Caco-2 (cell line): Measurements from ENCODE around the gene DLEC1. TPM values are rescaled to one million over a fixed set of nuclear protein-coding genes. Genes with fewer than 3 reads are reported as not detected.

Source experiments
- BruUV-seq: library from RNA; stranded (reverse); fragments of 400-500 nt; replicated peaks from 2 replicates; lab custom pipeline; 2021; lab: Mats Ljungman, UMichigan
- CTCF ChIA-PET: fragments of 300-600 bp; sonication (Branson Sonifier 250); formaldehyde crosslinking; loops from one replicate; lab custom pipeline; 2022; ENCODE audit warnings: antibody characterized with exemption; lab: Charles Lee
- POLR2A ChIA-PET: fragments of 300-600 bp; sonication (Branson Sonifier 250); formaldehyde crosslinking; loops from one replicate; lab custom pipeline; 2022; ENCODE audit warnings: antibody characterized with exemption; lab: Charles Lee
- DNase-seq, 2 experiments: peaks; one replicate each; pipeline versions ENCODE4 v3.0.0 to v3.0.0-alpha.2; 2020 to 2022
- H3K27me3 ChIP-seq: replicated peaks from 2 replicates; pipeline ENCODE4 v1.6.0; 2011; ENCODE audit warnings: low read length; ENCODE audit not compliant: control insufficient read depth, insufficient read depth
- H3K36me3 ChIP-seq: 2 replicates; pipeline ENCODE4 v1.5.1; 2011; ENCODE audit warnings: low read length; ENCODE audit not compliant: control insufficient read depth, insufficient read depth
- H3K4me1 ChIP-seq: fragments of 250-450 bp; sonication (Bioruptor Pico); 2 replicates; pipeline ENCODE4 v1.5.1; 2020; ENCODE audit warnings: mild to moderate bottlenecking
- H3K4me3 ChIP-seq: 2 replicates; pipeline ENCODE4 v1.5.1; 2011; ENCODE audit warnings: low read depth, mild to moderate bottlenecking, control low read depth, low read length
- H3K9me3 ChIP-seq: fragments of 250-450 bp; sonication (Bioruptor Pico); 2 replicates; pipeline ENCODE4 v1.5.1; 2020; ENCODE audit warnings: mild to moderate bottlenecking, moderate library complexity
- H3K27ac Mint-ChIP-seq: one replicate; pipeline ENCODE4 v1.8.0; 2022; ENCODE audit warnings: mixed read lengths; ENCODE audit not compliant: unreplicated experiment
- H3K27me3 Mint-ChIP-seq: one replicate; pipeline ENCODE4 v1.8.0; 2022; ENCODE audit warnings: mixed read lengths; ENCODE audit not compliant: insufficient read depth, unreplicated experiment
- H3K36me3 Mint-ChIP-seq: one replicate; pipeline ENCODE4 v1.8.0; 2022; ENCODE audit warnings: mild to moderate bottlenecking, mixed read lengths; ENCODE audit not compliant: insufficient read depth, unreplicated experiment
- H3K4me1 Mint-ChIP-seq: one replicate; pipeline ENCODE4 v1.8.0; 2022; ENCODE audit warnings: low read depth, mixed read lengths; ENCODE audit not compliant: unreplicated experiment
- H3K4me3 Mint-ChIP-seq: one replicate; pipeline ENCODE4 v1.8.0; 2022; ENCODE audit warnings: mild to moderate bottlenecking, moderate library complexity, mixed read lengths; ENCODE audit not compliant: unreplicated experiment
- H3K9me3 Mint-ChIP-seq: one replicate; pipeline ENCODE4 v1.8.0; 2022; ENCODE audit warnings: mixed read lengths; ENCODE audit not compliant: unreplicated experiment
- intact Hi-C: fragments of 100-400 bp; cut with micrococcal nuclease; formaldehyde crosslinking; loops from one replicate; pipeline ENCODE4 v1.10.0; 2022; ENCODE audit not compliant: unreplicated experiment
- total RNA-seq: library from RNA; stranded (reverse); gene quantifications from 2 replicates; pipeline ENCODE4 v1.2.3, GENCODE V29; 2022
- TF ChIP-seq, protein P1 (sequence below), 2 experiments: fragments of 200-600 bp in 1 of 2; IDR thresholded peaks; 1 replicate in 1 of 2; 2 replicates in 1 of 2; pipeline versions ENCODE4 v1.5.1 to v1.8.0; 2011 to 2022; ENCODE audit warnings: antibody characterized with exemption in 1 of 2, control low read depth in 1 of 2, inconsistent platforms in 1 of 2, low read depth in 1 of 2, low read length in 1 of 2, mild to moderate bottlenecking in 1 of 2, moderate library complexity in 1 of 2; ENCODE audit not compliant: insufficient read depth in 1 of 2, severe bottlenecking in 1 of 2, unreplicated experiment in 1 of 2

DLEC1 gene
- total RNA-seq, 1 experiment from 2014 or later = 0.11 TPM

GRCh38 chr3:38039899-38040261, 872 bp downstream of the DLEC1 start:
- peak in 1 of 2 experiments; percentile 63 for DNase-seq
- TF ChIP-seq, protein P1, sequence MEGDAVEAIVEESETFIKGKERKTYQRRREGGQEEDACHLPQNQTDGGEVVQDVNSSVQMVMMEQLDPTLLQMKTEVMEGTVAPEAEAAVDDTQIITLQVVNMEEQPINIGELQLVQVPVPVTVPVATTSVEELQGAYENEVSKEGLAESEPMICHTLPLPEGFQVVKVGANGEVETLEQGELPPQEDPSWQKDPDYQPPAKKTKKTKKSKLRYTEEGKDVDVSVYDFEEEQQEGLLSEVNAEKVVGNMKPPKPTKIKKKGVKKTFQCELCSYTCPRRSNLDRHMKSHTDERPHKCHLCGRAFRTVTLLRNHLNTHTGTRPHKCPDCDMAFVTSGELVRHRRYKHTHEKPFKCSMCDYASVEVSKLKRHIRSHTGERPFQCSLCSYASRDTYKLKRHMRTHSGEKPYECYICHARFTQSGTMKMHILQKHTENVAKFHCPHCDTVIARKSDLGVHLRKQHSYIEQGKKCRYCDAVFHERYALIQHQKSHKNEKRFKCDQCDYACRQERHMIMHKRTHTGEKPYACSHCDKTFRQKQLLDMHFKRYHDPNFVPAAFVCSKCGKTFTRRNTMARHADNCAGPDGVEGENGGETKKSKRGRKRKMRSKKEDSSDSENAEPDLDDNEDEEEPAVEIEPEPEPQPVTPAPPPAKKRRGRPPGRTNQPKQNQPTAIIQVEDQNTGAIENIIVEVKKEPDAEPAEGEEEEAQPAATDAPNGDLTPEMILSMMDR (IDR thresholded peaks at IDR 0.05; ENCODE audit: insufficient read depth in 1 of 2, low read depth in 1 of 2, low read length in 1 of 2, severe bottlenecking in 1 of 2, unreplicated experiment in 1 of 2) = peak in 1 of 2 experiments; percentile 47
- peak overlapping the region; percentile 58 for H3K4me3 ChIP-seq
- H3K36me3 Mint-ChIP-seq = peaks cover 7% of the 10 kb centered on the region
- H3K4me1 ChIP-seq = no peaks in the 10 kb centered on the region
- intact Hi-C loops = loop anchor here (1.0 kb wide), 2 partner anchors 36 to 66 kb away; no protein-coding TSS in a partner anchor
- H3K27me3 ChIP-seq = no peaks in the 10 kb centered on the region
- H3K27ac Mint-ChIP-seq = no peak overlapping the region
- H3K36me3 ChIP-seq = no peaks in the 10 kb centered on the region
- ChIA-PET CTCF (interaction anchor here (0.7 to 2.0 kb wide), 5 partner anchors 28 to 97 kb away, joined by 3 to 10 read pairs (median 5); partner anchors contain the start of gene ACAA1), POLR2A (interaction anchor here (1.0 kb wide), 1 partner anchor 67 kb away, joined by 3 read pairs; no protein-coding TSS in a partner anchor)
- no peaks in the 10 kb centered on the region for H3K27me3 Mint-ChIP-seq
- no TSS peak for BruUV-seq
- H3K9me3 ChIP-seq = no peaks in the 10 kb centered on the region
- peaks cover 13% of the 10 kb centered on the region for H3K4me1 Mint-ChIP-seq
- H3K9me3 Mint-ChIP-seq = no peaks in the 10 kb centered on the region
- peak overlapping the region; percentile 57 for H3K4me3 Mint-ChIP-seq

DNA sequence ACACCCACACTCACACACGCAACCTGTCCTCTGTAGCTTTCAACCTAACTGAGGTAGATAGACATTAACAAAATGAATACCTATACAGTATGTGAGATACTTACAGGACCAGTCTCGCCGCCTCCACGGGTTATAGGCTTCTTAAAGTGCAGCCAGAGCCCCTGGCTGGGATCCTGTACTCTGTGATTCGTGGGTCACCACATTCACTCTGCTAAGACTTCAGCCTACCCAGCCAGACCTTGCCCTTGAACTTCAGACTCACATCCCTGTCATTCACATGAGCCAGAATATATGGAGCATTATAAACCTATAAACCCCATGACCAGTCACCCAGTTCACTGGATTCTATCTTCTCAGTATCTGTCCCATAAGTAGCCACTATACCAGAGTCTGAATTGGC, 1.4 kb downstream of the DLEC1 start:
- Histone ChIP-seq H3K9me3 (no peaks in the 10 kb centered on the region), H3K4me1 (no peaks in the 10 kb centered on the region), H3K36me3 (no peaks in the 10 kb centered on the region), H3K4me3 (no peak overlapping the region), H3K27me3 (no peaks in the 10 kb centered on the region)
- POLR2A ChIA-PET = interaction anchor here (1.0 kb wide), 1 partner anchor 67 kb away, joined by 3 read pairs; no protein-coding TSS in a partner anchor
- DNase-seq = no peak
- H3K9me3 Mint-ChIP-seq = no peaks in the 10 kb centered on the region
- peaks cover 13% of the 10 kb centered on the region for H3K4me1 Mint-ChIP-seq
- H3K27me3 Mint-ChIP-seq = no peaks in the 10 kb centered on the region
- H3K4me3 Mint-ChIP-seq = peak overlapping the region; percentile 57
- peaks cover 7% of the 10 kb centered on the region for H3K36me3 Mint-ChIP-seq
- intact Hi-C loops = loop anchor here (1.0 kb wide), 2 partner anchors 36 to 66 kb away; no protein-coding TSS in a partner anchor
- CTCF ChIA-PET = interaction anchor here (0.7 to 2.0 kb wide), 4 partner anchors 28 to 97 kb away, joined by 3 to 10 read pairs (median 6); partner anchors contain the start of gene ACAA1
- no TSS peak for BruUV-seq
- H3K27ac Mint-ChIP-seq = no peak overlapping the region
- TF ChIP-seq, protein P1 (IDR thresholded peaks at IDR 0.05; ENCODE audit: insufficient read depth in 1 of 2, low read depth in 1 of 2, low read length in 1 of 2, severe bottlenecking in 1 of 2, unreplicated experiment in 1 of 2) = no peak

DNA sequence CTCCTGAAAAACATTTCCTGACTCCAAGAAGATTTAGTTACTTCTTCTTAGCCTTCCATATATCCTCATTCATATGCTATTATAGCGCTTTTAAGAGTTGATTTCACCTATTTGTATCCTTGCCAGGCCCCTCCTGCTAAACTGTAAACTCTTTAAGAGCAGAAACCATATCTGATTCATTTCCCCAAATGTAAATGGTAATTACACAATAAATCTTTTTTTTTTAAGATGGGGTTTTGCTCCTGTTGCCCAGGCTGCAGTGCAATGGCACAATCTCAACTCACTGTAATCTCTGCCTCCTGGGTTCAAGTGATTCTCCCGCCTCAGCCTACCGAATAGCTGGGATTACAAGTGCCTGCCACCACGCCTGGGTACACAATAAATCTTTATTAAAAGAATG, 4.5 kb downstream of the DLEC1 start:
- TF ChIP-seq, protein P1 (IDR thresholded peaks at IDR 0.05; ENCODE audit: insufficient read depth in 1 of 2, low read depth in 1 of 2, low read length in 1 of 2, severe bottlenecking in 1 of 2, unreplicated experiment in 1 of 2) = no peak
- H3K27ac Mint-ChIP-seq = no peak overlapping the region
- no peaks in the 10 kb centered on the region for H3K9me3 ChIP-seq
- H3K27me3 Mint-ChIP-seq = peaks cover 2% of the 10 kb centered on the region
- no peak overlapping the region for H3K4me3 Mint-ChIP-seq
- no peaks in the 10 kb centered on the region for H3K27me3 ChIP-seq
- no peaks in the 10 kb centered on the region for H3K9me3 Mint-ChIP-seq
- peaks cover 7% of the 10 kb centered on the region for H3K36me3 Mint-ChIP-seq
- ChIA-PET POLR2A (interaction anchor here (0.7 kb wide), 1 partner anchor 121 kb away, joined by 4 read pairs; no protein-coding TSS in a partner anchor), CTCF (no interaction called here)
- H3K4me1 Mint-ChIP-seq = peaks cover 12% of the 10 kb centered on the region
- intact Hi-C loops = no loop called here
- H3K4me3 ChIP-seq = no peak overlapping the region
- H3K4me1 ChIP-seq = no peaks in the 10 kb centered on the region
- H3K36me3 ChIP-seq = no peaks in the 10 kb centered on the region
- no peak for DNase-seq
- BruUV-seq = no TSS peak
